Measurements from ENCODE around the gene FMNL2. TPM values are rescaled to one million over a fixed set of nuclear protein-coding genes. Genes with fewer than 3 reads are reported as not detected.

FMNL2 gene
- total RNA-seq, 4 donors from 2014 or later, result 37.7 to 60.9 (median 52.1) TPM

- TF ChIP-seq CTCF (IDR thresholded peaks at IDR 0.05) (no peak), POLR2A (IDR thresholded peaks at IDR 0.05) (no peak)
- Histone ChIP-seq H3K27ac (no peak overlapping the region), H3K4me1 (peaks cover 16 to 59% of the 10 kb centered on the region in 2 donors), H3K4me3 (replicated peaks in 1 of 3) (no peak overlapping the region), H3K27me3 (no peaks in the 10 kb centered on the region), H3K9me3 (no peaks in the 10 kb centered on the region), H3K36me3 (no peaks in the 10 kb centered on the region)
- intact Hi-C loops (cut with DNase I), result no loop called here
- no peak for DNase-seq
These were observed 76.2 kb downstream of the FMNL2 start for GRCh38 chr2:152411154-152411553.

- H3K36me3 ChIP-seq, result no peaks in the 10 kb centered on the region
- TF ChIP-seq POLR2A (IDR thresholded peaks at IDR 0.05) (no peak), CTCF (IDR thresholded peaks at IDR 0.05) (no peak)
- 90 to 94% methylated on average over 3 of the region's 3 CpGs for WGBS, 2 donors
- no peak overlapping the region for H3K4me3 ChIP-seq (replicated peaks in 1 of 3)
- no peak for DNase-seq
- no peak overlapping the region for H3K27ac ChIP-seq
- intact Hi-C loops (cut with DNase I), result no loop called here
- H3K9me3 ChIP-seq, result no peaks in the 10 kb centered on the region
- H3K27me3 ChIP-seq, result no peaks in the 10 kb centered on the region
- peaks cover 5 to 42% of the 10 kb centered on the region in 2 donors for H3K4me1 ChIP-seq
These were observed 78.5 kb downstream of the FMNL2 start for GRCh38 chr2:152413228-152414030.

- WGBS, 2 donors, result 70 to 73% methylated on average over 3 of the region's 3 CpGs
- TF ChIP-seq POLR2A (IDR thresholded peaks at IDR 0.05) (no peak), CTCF (IDR thresholded peaks at IDR 0.05) (no peak)
- intact Hi-C loops (cut with DNase I), result no loop called here
- Histone ChIP-seq H3K4me3 (replicated peaks in 1 of 3) (no peak overlapping the region), H3K4me1 (peaks cover 3 to 38% of the 10 kb centered on the region in 2 donors), H3K9me3 (no peaks in the 10 kb centered on the region), H3K36me3 (no peaks in the 10 kb centered on the region), H3K27me3 (no peaks in the 10 kb centered on the region), H3K27ac (no peak overlapping the region)
- no peak for DNase-seq
These were observed 80.3 kb downstream of the FMNL2 start for GRCh38 chr2:152415231-152415642.

- peaks cover 1 to 32% of the 10 kb centered on the region in 2 donors for H3K4me1 ChIP-seq
- no peaks in the 10 kb centered on the region for H3K9me3 ChIP-seq
- no peak for DNase-seq
- no peaks in the 10 kb centered on the region for H3K36me3 ChIP-seq
- 70 to 82% methylated on average over 3 of the region's 3 CpGs for WGBS, 2 donors
- TF ChIP-seq CTCF (IDR thresholded peaks at IDR 0.05) (no peak), POLR2A (IDR thresholded peaks at IDR 0.05) (no peak)
- no peaks in the 10 kb centered on the region for H3K27me3 ChIP-seq
- H3K4me3 ChIP-seq (replicated peaks in 1 of 3), result no peak overlapping the region
- H3K27ac ChIP-seq, result no peak overlapping the region
- intact Hi-C loops (cut with DNase I), result no loop called here
These were observed 80.8 kb downstream of the FMNL2 start for GRCh38 chr2:152415796-152416195.

DNA sequence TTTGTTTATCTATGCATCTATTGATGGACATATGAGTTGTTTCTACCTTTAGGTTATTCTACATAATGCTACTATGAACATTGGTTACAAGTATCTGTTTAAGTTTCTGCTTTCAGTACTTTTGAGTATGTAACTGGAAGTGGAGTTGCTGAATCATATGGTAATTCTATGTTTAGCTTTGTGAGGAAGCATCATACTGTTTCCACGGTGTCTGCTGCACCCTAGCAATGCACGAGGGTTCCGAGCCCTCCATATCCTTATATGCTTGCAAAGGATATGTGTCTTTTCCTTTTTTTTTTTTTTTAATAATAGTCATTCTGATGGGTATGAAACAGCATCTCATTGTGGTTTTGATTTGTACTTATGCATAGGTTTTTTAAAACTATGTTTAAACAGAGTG is 83.7 kb downstream of the FMNL2 start:
- 70 to 71% methylated on average over 3 of the region's 3 CpGs for WGBS, 2 donors
- H3K4me1 ChIP-seq, result peaks cover 0 to 21% of the 10 kb centered on the region in 2 donors
- no peak overlapping the region for H3K27ac ChIP-seq

More for the DNA sequence above, 83.7 kb downstream of the FMNL2 start:
- Histone ChIP-seq H3K27me3 (no peaks in the 10 kb centered on the region), H3K36me3 (no peaks in the 10 kb centered on the region), H3K4me3 (replicated peaks in 1 of 3) (no peak overlapping the region), H3K9me3 (no peaks in the 10 kb centered on the region)
- DNase-seq, result no peak
- intact Hi-C loops (cut with DNase I), result no loop called here
- no peak for TF ChIP-seq CTCF (IDR thresholded peaks at IDR 0.05)
- no peak for TF ChIP-seq POLR2A (IDR thresholded peaks at IDR 0.05)

All from thyroid gland (tissue), 4 donors.